Measurements from ENCODE around the gene KIFC3.

The KIFC3 gene

GRCh38 chr16:57750796-57751538, 51.3 kb downstream of the KIFC3 start:
- no peaks in the 10 kb centered on the region for H3K4me1 ChIP-seq (ENCODE audit: control insufficient read depth, low read length)
- H4K20me1 ChIP-seq (ENCODE audit: control insufficient read depth, insufficient read depth, low read depth, low read length): no peaks in the 10 kb centered on the region
- H3K4me2 ChIP-seq (ENCODE audit: low read length): no peak overlapping the region
- no peaks in the 10 kb centered on the region for H3K79me2 ChIP-seq (ENCODE audit: control insufficient read depth, low read length)
- no peaks in the 10 kb centered on the region for H3F3A ChIP-seq (ENCODE audit: control insufficient read depth, insufficient read depth)
- H3K4me3 ChIP-seq (ENCODE audit: low read length): no peak overlapping the region
- no peaks in the 10 kb centered on the region for H3K9me2 ChIP-seq (replicated peaks; ENCODE audit: control insufficient read depth, low read length)
- H3K36me3 ChIP-seq (ENCODE audit: control insufficient read depth, low read length): peaks cover 7% of the 10 kb centered on the region; the same call in 1 of the 2 replicates
- no peaks in the 10 kb centered on the region for H3K27me3 ChIP-seq (ENCODE audit: control insufficient read depth, low read length)
- H3K27ac ChIP-seq (ENCODE audit: low read depth, low read length): no peak overlapping the region
- TF ChIP-seq EZH2phosphoT487 (IDR thresholded peaks at IDR 0.05; ENCODE audit: borderline replicate concordance, low read length): no peak
- TF ChIP-seq, protein P1, sequence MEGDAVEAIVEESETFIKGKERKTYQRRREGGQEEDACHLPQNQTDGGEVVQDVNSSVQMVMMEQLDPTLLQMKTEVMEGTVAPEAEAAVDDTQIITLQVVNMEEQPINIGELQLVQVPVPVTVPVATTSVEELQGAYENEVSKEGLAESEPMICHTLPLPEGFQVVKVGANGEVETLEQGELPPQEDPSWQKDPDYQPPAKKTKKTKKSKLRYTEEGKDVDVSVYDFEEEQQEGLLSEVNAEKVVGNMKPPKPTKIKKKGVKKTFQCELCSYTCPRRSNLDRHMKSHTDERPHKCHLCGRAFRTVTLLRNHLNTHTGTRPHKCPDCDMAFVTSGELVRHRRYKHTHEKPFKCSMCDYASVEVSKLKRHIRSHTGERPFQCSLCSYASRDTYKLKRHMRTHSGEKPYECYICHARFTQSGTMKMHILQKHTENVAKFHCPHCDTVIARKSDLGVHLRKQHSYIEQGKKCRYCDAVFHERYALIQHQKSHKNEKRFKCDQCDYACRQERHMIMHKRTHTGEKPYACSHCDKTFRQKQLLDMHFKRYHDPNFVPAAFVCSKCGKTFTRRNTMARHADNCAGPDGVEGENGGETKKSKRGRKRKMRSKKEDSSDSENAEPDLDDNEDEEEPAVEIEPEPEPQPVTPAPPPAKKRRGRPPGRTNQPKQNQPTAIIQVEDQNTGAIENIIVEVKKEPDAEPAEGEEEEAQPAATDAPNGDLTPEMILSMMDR (IDR thresholded peaks at IDR 0.05; ENCODE audit: low read depth, low read length, poor library complexity, severe bottlenecking): no peak
- no peaks in the 10 kb centered on the region for H3K9me3 ChIP-seq (ENCODE audit: control insufficient read depth, insufficient read depth, low read length)

DNA sequence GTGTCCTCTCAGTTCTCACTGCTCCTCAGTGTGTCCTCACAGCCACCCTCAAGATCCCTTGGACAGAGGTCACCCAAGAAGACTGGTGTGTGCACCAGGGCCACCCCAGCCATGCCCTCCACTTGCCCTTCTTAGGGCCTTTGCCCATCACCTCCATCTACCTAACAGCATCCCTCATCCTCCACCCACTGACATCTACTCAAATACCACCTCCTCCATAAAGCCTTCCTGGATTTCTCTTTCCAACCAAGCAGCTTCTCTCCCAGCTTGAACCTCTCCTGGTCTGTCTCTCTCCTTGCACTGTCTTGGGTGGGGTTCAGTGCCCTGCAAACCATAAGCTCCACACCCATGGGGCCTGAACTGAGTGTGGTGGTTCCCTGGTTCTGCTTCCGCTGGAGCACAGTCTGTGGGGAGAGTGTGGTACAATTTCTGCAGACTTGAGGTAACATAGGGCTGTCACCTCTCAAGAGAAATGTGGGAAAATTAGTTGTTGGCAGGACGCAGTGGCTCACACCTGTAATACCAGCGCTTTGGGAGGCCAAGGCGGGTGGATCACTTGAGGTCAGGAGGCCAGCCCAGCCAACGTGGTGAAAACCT, 52.3 kb downstream of the KIFC3 start:
- Histone ChIP-seq H3K79me2 (ENCODE audit: control insufficient read depth, low read length) (no peaks in the 10 kb centered on the region), H3F3A (ENCODE audit: control insufficient read depth, insufficient read depth) (no peaks in the 10 kb centered on the region), H3K4me3 (ENCODE audit: low read length) (no peak overlapping the region), H3K27me3 (ENCODE audit: control insufficient read depth, low read length) (no peaks in the 10 kb centered on the region), H3K36me3 (ENCODE audit: control insufficient read depth, low read length) (peaks cover 3% of the 10 kb centered on the region; the same call in 1 of the 2 replicates), H3K9me3 (ENCODE audit: control insufficient read depth, insufficient read depth, low read length) (no peaks in the 10 kb centered on the region), H3K4me1 (ENCODE audit: control insufficient read depth, low read length) (no peaks in the 10 kb centered on the region), H4K20me1 (ENCODE audit: control insufficient read depth, insufficient read depth, low read depth, low read length) (no peaks in the 10 kb centered on the region), H3K9me2 (replicated peaks; ENCODE audit: control insufficient read depth, low read length) (no peaks in the 10 kb centered on the region), H3K4me2 (ENCODE audit: low read length) (no peak overlapping the region), H3K27ac (ENCODE audit: low read depth, low read length) (no peak overlapping the region)
- TF ChIP-seq, protein P1 (IDR thresholded peaks at IDR 0.05; ENCODE audit: low read depth, low read length, poor library complexity, severe bottlenecking): no peak
- TF ChIP-seq EZH2phosphoT487 (IDR thresholded peaks at IDR 0.05; ENCODE audit: borderline replicate concordance, low read length): no peak

- no peaks in the 10 kb centered on the region for H3F3A ChIP-seq (ENCODE audit: control insufficient read depth, insufficient read depth)
- no peaks in the 10 kb centered on the region for H3K4me1 ChIP-seq (ENCODE audit: control insufficient read depth, low read length)
- TF ChIP-seq, protein P1 (IDR thresholded peaks at IDR 0.05; ENCODE audit: low read depth, low read length, poor library complexity, severe bottlenecking): no peak
- TF ChIP-seq EZH2phosphoT487 (IDR thresholded peaks at IDR 0.05; ENCODE audit: borderline replicate concordance, low read length): no peak
- H4K20me1 ChIP-seq (ENCODE audit: control insufficient read depth, insufficient read depth, low read depth, low read length): no peaks in the 10 kb centered on the region
- H3K4me2 ChIP-seq (ENCODE audit: low read length): no peak overlapping the region
- H3K27ac ChIP-seq (ENCODE audit: low read depth, low read length): no peak overlapping the region
- no peaks in the 10 kb centered on the region for H3K9me2 ChIP-seq (replicated peaks; ENCODE audit: control insufficient read depth, low read length)
- H3K9me3 ChIP-seq (ENCODE audit: control insufficient read depth, insufficient read depth, low read length): no peaks in the 10 kb centered on the region
- H3K27me3 ChIP-seq (ENCODE audit: control insufficient read depth, low read length): no peaks in the 10 kb centered on the region
- H3K36me3 ChIP-seq (ENCODE audit: control insufficient read depth, low read length): peaks cover 6% of the 10 kb centered on the region; the same call in 1 of the 2 replicates
- H3K4me3 ChIP-seq (ENCODE audit: low read length): no peak overlapping the region
- H3K79me2 ChIP-seq (ENCODE audit: control insufficient read depth, low read length): no peaks in the 10 kb centered on the region
These were observed 53.1 kb downstream of the KIFC3 start for GRCh38 chr16:57749101-57749692.

Measured in DOHH2 (cell line).